Trophoblast cell (in vitro differentiated cells and primary cell): ENCODE data around the gene AXIN1.

ENCODE experiments used
- DNase-seq, 2 donors: peaks; one replicate each; pipeline ENCODE4 v3.0.0-alpha.2; 2016
- H2AFZ ChIP-seq: 2 replicates; pipeline ENCODE4 v1.6.1; 2013; ENCODE audit warnings: low read length, moderate library complexity, mild to moderate bottlenecking; ENCODE audit not compliant: insufficient read depth, poor library complexity
- H2AK5ac ChIP-seq: 2 replicates; pipeline ENCODE4 v1.6.1; 2013; ENCODE audit warnings: mild to moderate bottlenecking, low read length
- H2BK120ac ChIP-seq: 2 replicates; pipeline ENCODE4 v1.6.1; 2013; ENCODE audit warnings: low read length, mild to moderate bottlenecking, moderate library complexity; ENCODE audit not compliant: insufficient read depth, poor library complexity
- H2BK12ac ChIP-seq: 2 replicates; pipeline ENCODE4 v1.6.1; 2013; ENCODE audit warnings: mild to moderate bottlenecking, low read length, moderate library complexity
- H2BK5ac ChIP-seq: 2 replicates; pipeline ENCODE4 v1.6.1; 2013; ENCODE audit warnings: low read length, low read depth, moderate library complexity, mild to moderate bottlenecking; ENCODE audit not compliant: poor library complexity
- H3K14ac ChIP-seq: 2 replicates; pipeline ENCODE4 v1.6.1; 2013; ENCODE audit warnings: mild to moderate bottlenecking, low read length
- H3K18ac ChIP-seq: 2 replicates; pipeline ENCODE4 v1.6.1; 2013; ENCODE audit warnings: mild to moderate bottlenecking, low read length
- H3K23ac ChIP-seq: 2 replicates; pipeline ENCODE4 v1.6.1; 2013; ENCODE audit warnings: low read length
- H3K27ac ChIP-seq: 2 replicates; pipeline ENCODE4 v1.5.1; 2013; ENCODE audit warnings: low read depth, mild to moderate bottlenecking, inconsistent platforms, low read length, moderate library complexity
- H3K27me3 ChIP-seq: 2 replicates; pipeline ENCODE4 v1.6.1; 2013; ENCODE audit warnings: inconsistent platforms, mild to moderate bottlenecking, low read length, moderate library complexity; ENCODE audit not compliant: insufficient read depth
- H3K36me3 ChIP-seq, 2 experiments: 1 replicate in 1 of 2; 2 replicates in 1 of 2; pipeline ENCODE4 v1.6.1; 2013; ENCODE audit warnings: low read length in 2 of 2, mild to moderate bottlenecking in 2 of 2, moderate library complexity in 1 of 2; ENCODE audit not compliant: insufficient read depth in 2 of 2, control insufficient read depth in 1 of 2
- H3K4ac ChIP-seq: 2 replicates; pipeline ENCODE4 v1.6.1; 2013; ENCODE audit warnings: low read depth, mild to moderate bottlenecking, low read length, moderate library complexity
- H3K4me1 ChIP-seq, 2 experiments: 1 replicate in 1 of 2; 2 replicates in 1 of 2; pipeline ENCODE4 v1.6.1; 2013; ENCODE audit warnings: low read length in 2 of 2, mild to moderate bottlenecking in 2 of 2, moderate library complexity in 1 of 2; ENCODE audit not compliant: insufficient read depth in 2 of 2, control insufficient read depth in 1 of 2
- H3K4me2 ChIP-seq: 2 replicates; pipeline ENCODE4 v1.6.1; 2013; ENCODE audit warnings: inconsistent platforms, mild to moderate bottlenecking, low read length, moderate library complexity
- H3K4me3 ChIP-seq: 2 replicates; pipeline ENCODE4 v1.5.1; 2013; ENCODE audit warnings: mild to moderate bottlenecking, low read depth, low read length, inconsistent platforms
- H3K79me1 ChIP-seq: one replicate; pipeline ENCODE4 v1.6.1; 2013; ENCODE audit warnings: low read length
- H3K79me2 ChIP-seq: 2 replicates; pipeline ENCODE4 v1.6.1; 2013; ENCODE audit warnings: low read length, mild to moderate bottlenecking; ENCODE audit not compliant: control insufficient read depth, insufficient read depth, poor library complexity
- H3K9ac ChIP-seq: 2 replicates; pipeline ENCODE4 v1.6.1; 2013; ENCODE audit warnings: mild to moderate bottlenecking, low read length
- H3K9me3 ChIP-seq: 2 replicates; pipeline ENCODE4 v1.6.1; 2013; ENCODE audit warnings: low read depth, mild to moderate bottlenecking, control low read depth, inconsistent platforms, low read length; ENCODE audit not compliant: insufficient read depth
- H4K12ac ChIP-seq: 2 replicates; pipeline ENCODE4 v1.6.1; 2013; ENCODE audit warnings: low read depth, mild to moderate bottlenecking, low read length, moderate library complexity
- H4K8ac ChIP-seq: 2 replicates; pipeline ENCODE4 v1.6.1; 2013; ENCODE audit warnings: low read depth, mild to moderate bottlenecking, low read length, moderate library complexity
- H4K91ac ChIP-seq: one replicate; pipeline ENCODE4 v1.6.1; 2013; ENCODE audit warnings: low read depth, mild to moderate bottlenecking, low read length, moderate library complexity
- WGBS: extraction: QIAGEN DNeasy Blood & Tissue Kit; methylation state at CpG from one replicate; pipeline ENCODE4 v1.1.7; 2013; ENCODE audit warnings: missing lambda C conversion rate; ENCODE audit not compliant: insufficient read length, insufficient coverage; ENCODE audit errors: extremely low coverage; 5-methylcytosine and 5-hydroxymethylcytosine counted together

Gene AXIN1

DNA sequence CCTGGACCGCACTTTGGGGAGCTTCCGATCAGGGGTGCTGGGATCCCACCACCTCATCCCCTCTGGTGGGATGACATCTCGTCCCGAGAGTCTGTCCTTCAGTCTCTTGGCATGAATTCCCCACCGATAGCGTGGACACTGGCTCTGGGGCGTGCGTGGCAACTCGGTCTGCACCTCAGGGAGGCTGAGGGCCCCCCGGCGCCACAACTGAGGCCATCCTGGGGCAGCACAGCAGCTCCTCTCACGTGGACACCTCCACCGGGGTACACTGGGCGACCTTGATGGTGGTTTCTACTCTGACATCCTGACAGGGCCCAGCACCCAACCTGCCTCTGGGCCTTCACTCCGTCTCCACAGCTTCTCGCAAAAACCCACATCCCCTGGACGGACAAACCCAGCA, 61.0 kb downstream of the AXIN1 start:
- H3K18ac ChIP-seq = no peak overlapping the region
- no peaks in the 10 kb centered on the region for H3K4me1 ChIP-seq
- H3K14ac ChIP-seq = no peak overlapping the region
- no peaks in the 10 kb centered on the region for H3K79me2 ChIP-seq
- no peaks in the 10 kb centered on the region for H3K27me3 ChIP-seq
- H2AFZ ChIP-seq = no peak overlapping the region
- H4K12ac ChIP-seq = no peak overlapping the region
- no peak overlapping the region for H2BK5ac ChIP-seq
- peaks cover 4% of the 10 kb centered on the region for H3K9me3 ChIP-seq
- no peak overlapping the region for H3K27ac ChIP-seq
- no peak for DNase-seq
- H3K79me1 ChIP-seq = no peaks in the 10 kb centered on the region
- peaks cover 64 to 70% of the 10 kb centered on the region in 2 experiments for H3K36me3 ChIP-seq
- H2AK5ac ChIP-seq = no peak overlapping the region
- no peak overlapping the region for H4K8ac ChIP-seq
- no peak overlapping the region for H4K91ac ChIP-seq
- H3K4me3 ChIP-seq = no peak overlapping the region
- H2BK12ac ChIP-seq = no peak overlapping the region
- no peak overlapping the region for H3K9ac ChIP-seq
- no peak overlapping the region for H3K4me2 ChIP-seq
- no peak overlapping the region for H3K23ac ChIP-seq
- no CpG with 5 or more reads among the region's 17 CpGs for WGBS
- no peak overlapping the region for H2BK120ac ChIP-seq
- no peak overlapping the region for H3K4ac ChIP-seq

DNA sequence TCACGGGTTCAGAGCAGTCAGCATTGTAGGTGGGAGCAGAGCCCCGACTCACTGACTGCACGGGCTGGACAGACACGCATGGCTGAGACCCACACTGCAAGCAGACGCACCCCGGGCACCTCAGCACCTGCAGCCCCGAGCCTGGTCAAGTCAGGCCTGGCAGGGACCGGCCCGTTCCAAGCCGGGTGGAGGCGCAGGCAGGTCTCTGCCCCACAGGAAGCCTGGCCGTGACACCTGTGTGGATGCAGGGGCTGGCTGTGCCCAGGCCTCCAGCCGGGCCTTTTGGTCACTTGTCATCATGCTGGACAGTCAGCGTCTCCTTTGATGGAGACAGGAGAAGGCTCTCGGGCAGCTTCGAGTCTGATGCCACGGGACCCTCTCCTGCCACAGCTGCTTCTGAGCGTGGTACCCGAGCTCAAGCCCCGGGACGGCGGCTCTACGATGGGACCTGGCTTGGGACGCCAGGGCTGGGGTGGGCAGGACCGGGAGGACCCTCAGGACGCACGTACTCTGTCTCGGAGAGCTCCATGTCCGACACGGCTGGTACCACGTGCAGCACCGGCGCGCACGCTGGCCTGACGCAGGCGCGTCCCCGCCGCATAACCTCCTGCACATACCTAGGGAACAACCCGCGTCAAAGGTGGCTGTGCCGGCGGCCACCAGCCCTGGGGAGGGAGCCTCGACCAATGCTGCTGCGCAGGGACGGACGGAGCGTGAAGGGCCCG, 61.7 kb downstream of the AXIN1 start:
- no peak overlapping the region for H3K14ac ChIP-seq
- no peak overlapping the region for H3K27ac ChIP-seq
- no peak overlapping the region for H3K23ac ChIP-seq

DNA sequence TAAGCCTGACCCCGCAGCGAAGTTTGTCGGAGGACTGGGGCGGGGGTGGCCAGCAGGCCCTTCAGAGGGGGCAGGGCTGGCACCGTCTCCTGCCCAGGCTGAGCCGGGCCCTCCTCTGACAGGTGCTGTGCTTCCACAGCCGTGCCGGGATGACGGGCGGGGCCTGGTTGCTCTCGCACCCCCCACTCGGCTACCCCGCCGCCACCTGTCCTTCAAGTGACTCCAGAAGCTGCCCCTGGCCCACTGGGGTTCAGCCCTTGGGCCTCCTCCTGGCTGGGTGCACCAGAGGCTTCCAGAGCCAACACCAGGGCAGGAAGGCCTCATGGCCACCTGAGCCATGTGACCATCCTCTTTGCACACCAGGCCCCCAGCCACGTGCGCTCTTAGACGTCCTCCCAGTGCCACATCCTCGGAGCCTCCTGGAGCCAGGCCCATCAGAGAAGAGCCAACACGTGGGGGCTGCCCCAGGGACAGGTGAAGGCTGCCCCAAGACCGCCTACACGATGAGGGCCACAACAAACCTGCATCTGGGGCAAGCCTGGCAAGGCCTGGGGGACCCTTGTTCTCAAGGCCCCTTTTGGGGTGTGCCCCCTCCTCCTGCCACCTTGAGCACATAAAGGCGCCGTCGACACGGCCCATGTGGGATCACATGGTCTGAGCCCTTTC, 62.4 kb downstream of the AXIN1 start:
- Histone ChIP-seq H3K79me2 (no peaks in the 10 kb centered on the region), H2AFZ (no peak overlapping the region), H3K9ac (no peak overlapping the region), H2BK5ac (no peak overlapping the region), H4K91ac (no peak overlapping the region), H3K23ac (no peak overlapping the region), H3K4ac (no peak overlapping the region), H3K4me1 (no peaks in the 10 kb centered on the region), H3K18ac (no peak overlapping the region), H3K4me3 (no peak overlapping the region), H3K36me3 (peaks cover 62 to 65% of the 10 kb centered on the region in 2 experiments), H2AK5ac (no peak overlapping the region), H3K79me1 (no peaks in the 10 kb centered on the region), H4K12ac (peak overlapping the region; percentile 15), H3K14ac (no peak overlapping the region), H3K9me3 (peaks cover 8% of the 10 kb centered on the region), H3K27me3 (no peaks in the 10 kb centered on the region), H3K27ac (no peak overlapping the region), H4K8ac (no peak overlapping the region), H2BK120ac (no peak overlapping the region), H3K4me2 (no peak overlapping the region), H2BK12ac (no peak overlapping the region)
- WGBS = no CpG with 5 or more reads among the region's 25 CpGs
- no peak for DNase-seq

More for the DNA sequence above, 61.7 kb downstream of the AXIN1 start:
- Histone ChIP-seq H3K9ac (no peak overlapping the region), H3K4me3 (no peak overlapping the region), H4K12ac (no peak overlapping the region), H3K9me3 (peaks cover 8% of the 10 kb centered on the region), H3K4me1 (no peaks in the 10 kb centered on the region), H2AK5ac (no peak overlapping the region), H4K8ac (no peak overlapping the region), H2AFZ (no peak overlapping the region), H3K36me3 (peaks cover 62 to 66% of the 10 kb centered on the region in 2 experiments), H3K79me1 (no peaks in the 10 kb centered on the region), H3K79me2 (no peaks in the 10 kb centered on the region), H2BK5ac (no peak overlapping the region), H3K27me3 (no peaks in the 10 kb centered on the region), H4K91ac (no peak overlapping the region), H3K4me2 (no peak overlapping the region), H3K18ac (no peak overlapping the region), H2BK120ac (no peak overlapping the region), H3K4ac (no peak overlapping the region), H2BK12ac (no peak overlapping the region)
- WGBS = no CpG with 5 or more reads among the region's 50 CpGs
- no peak for DNase-seq

DNA sequence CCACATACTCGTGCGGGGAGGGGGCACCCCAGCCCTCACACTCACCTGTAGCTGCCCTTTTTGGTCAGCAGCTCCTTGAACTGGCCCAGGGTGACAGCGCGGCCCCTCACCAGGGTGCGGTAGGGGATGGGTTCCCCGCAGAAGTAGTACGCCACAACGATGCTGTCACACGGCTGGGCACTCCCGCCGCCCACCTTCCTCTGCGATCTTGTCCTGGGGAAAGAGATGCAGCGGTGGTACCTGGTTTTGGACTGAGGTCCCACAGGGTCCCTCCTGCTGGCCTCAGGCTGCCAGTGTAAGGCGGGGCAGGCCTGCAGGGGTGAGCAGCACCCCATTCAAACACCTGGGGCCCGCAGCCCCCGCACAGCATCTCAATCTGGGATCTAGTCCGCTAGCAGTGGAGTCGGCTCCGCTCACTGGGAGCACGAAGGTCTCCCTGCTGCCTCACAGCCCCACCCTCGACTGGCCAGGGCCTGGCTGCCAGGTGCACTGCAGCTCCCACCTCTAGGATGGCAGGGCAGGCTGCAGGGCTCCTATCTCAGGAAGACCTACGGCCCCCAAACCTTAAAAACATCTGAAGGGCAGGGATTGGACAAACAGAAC, 63.0 kb downstream of the AXIN1 start:
- Histone ChIP-seq H2BK5ac (no peak overlapping the region), H2AFZ (no peak overlapping the region), H3K23ac (no peak overlapping the region), H3K4me2 (no peak overlapping the region), H4K8ac (no peak overlapping the region), H2AK5ac (no peak overlapping the region), H3K27ac (no peak overlapping the region), H3K9me3 (peaks cover 10% of the 10 kb centered on the region), H2BK12ac (no peak overlapping the region), H2BK120ac (no peak overlapping the region), H3K27me3 (no peaks in the 10 kb centered on the region), H3K18ac (no peak overlapping the region), H3K36me3 (peaks cover 64 to 65% of the 10 kb centered on the region in 2 experiments), H3K4ac (no peak overlapping the region), H3K79me1 (no peaks in the 10 kb centered on the region), H3K4me1 (no peaks in the 10 kb centered on the region), H4K12ac (no peak overlapping the region), H4K91ac (no peak overlapping the region), H3K4me3 (no peak overlapping the region), H3K79me2 (no peaks in the 10 kb centered on the region), H3K14ac (no peak overlapping the region), H3K9ac (no peak overlapping the region)
- DNase-seq = no peak
- whole genome bisulfite sequencing = no CpG with 5 or more reads among the region's 22 CpGs
